Measurements from ENCODE around the gene ZSCAN30.

Gene ZSCAN30

DNA sequence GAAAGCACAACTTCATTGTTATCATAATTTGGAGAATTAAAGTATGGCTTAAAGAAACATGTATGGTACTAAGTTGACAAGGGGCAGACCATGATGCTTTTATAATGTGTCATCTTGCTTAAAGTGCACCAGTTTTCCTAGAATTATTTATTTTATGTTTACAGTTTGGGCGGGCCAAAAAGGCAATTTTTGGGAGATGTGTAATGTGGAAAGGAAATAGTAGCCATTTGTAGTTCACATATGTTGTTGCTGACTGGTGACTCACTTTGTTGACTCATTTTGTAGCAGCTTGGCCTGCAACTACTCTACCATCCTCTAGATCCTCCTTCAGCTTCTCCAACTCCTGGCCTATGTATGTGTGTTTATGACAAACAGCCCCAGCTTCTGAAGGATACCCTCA is 7.7 kb downstream of the ZSCAN30 start:
- in situ Hi-C loops (cut with MboI; ENCODE audit: low sequenced_read_pairs): no loop called here

- in situ Hi-C loops (cut with MboI; ENCODE audit: low sequenced_read_pairs): no loop called here
These were observed 11.1 kb downstream of the ZSCAN30 start for GRCh38 chr18:35278969-35279368.

DNA sequence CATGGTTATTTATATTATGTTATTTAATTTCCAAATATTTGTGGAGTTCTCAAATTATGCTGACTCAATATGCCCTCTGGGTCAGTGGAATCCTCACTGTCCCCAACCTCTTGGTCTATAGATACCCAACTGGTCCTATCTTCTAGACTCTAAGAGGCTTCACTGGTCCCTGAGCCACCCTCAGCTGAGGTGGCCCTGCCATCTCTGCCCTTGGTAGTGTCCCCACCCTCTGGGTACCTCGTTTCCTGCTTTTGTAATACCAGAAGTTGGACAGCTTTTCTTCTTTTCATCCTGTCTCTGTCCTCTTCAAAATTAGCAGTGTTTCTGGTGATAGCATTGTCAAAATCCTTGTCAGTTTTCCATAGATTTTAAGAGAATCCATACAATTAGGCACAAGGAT is 11.9 kb downstream of the ZSCAN30 start:
- in situ Hi-C loops (cut with MboI; ENCODE audit: low sequenced_read_pairs): no loop called here

- in situ Hi-C loops (cut with MboI; ENCODE audit: low sequenced_read_pairs): no loop called here
These were observed 12.4 kb downstream of the ZSCAN30 start for GRCh38 chr18:35277633-35278032.

GRCh38 chr18:35276267-35276666 is 13.8 kb downstream of the ZSCAN30 start:
- in situ Hi-C loops (cut with MboI; ENCODE audit: low sequenced_read_pairs): no loop called here

- in situ Hi-C loops (cut with MboI; ENCODE audit: low sequenced_read_pairs): no loop called here
These were observed 18.4 kb downstream of the ZSCAN30 start for GRCh38 chr18:35271656-35272055.

GRCh38 chr18:35268821-35269220 is 21.2 kb downstream of the ZSCAN30 start:
- in situ Hi-C loops (cut with MboI; ENCODE audit: low sequenced_read_pairs): no loop called here

GRCh38 chr18:35267809-35268208 is 22.2 kb downstream of the ZSCAN30 start:
- in situ Hi-C loops (cut with MboI; ENCODE audit: low sequenced_read_pairs): no loop called here

GRCh38 chr18:35267161-35267651 is 22.8 kb downstream of the ZSCAN30 start:
- in situ Hi-C loops (cut with MboI; ENCODE audit: low sequenced_read_pairs): no loop called here

DNA sequence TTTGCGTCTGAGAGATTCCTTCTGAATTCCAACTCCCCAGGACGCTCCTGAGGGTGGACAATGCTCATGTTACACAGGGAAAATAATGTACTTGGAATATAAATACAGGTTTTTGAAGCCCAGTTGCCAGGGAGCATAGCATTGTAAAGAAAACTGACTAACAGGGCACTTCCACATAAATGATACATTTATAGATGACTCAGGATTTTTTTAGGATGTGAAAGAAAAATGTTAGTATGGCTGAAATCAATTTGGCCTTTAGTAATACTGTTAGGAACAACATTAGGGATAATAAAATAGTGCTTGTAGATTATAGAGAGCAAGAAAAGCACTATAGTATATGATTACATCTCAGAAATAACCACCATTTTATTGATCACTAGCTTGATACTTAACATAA is 25.6 kb downstream of the ZSCAN30 start:
- in situ Hi-C loops (cut with MboI; ENCODE audit: low sequenced_read_pairs): no loop called here

DNA sequence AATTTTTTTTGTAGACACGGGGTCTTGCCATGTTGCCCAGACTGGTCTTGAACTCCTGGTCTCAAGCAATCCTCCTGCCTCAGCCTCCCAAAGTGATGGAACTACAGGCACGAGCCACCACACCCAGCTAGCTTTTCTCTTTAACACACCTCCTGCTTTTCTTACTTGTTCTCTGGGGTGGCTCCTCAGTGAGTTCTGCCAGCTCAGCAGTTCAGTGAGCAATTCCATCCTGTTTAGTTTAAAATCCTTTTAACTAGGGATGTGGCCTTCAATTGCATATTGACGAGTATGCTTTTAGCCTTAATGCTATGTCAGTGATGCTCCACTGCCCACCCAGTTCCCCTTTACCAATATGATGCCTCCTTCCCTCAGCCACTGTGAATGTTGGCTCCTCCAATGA is 33.1 kb downstream of the ZSCAN30 start:
- in situ Hi-C loops (cut with MboI; ENCODE audit: low sequenced_read_pairs): no loop called here

DNA sequence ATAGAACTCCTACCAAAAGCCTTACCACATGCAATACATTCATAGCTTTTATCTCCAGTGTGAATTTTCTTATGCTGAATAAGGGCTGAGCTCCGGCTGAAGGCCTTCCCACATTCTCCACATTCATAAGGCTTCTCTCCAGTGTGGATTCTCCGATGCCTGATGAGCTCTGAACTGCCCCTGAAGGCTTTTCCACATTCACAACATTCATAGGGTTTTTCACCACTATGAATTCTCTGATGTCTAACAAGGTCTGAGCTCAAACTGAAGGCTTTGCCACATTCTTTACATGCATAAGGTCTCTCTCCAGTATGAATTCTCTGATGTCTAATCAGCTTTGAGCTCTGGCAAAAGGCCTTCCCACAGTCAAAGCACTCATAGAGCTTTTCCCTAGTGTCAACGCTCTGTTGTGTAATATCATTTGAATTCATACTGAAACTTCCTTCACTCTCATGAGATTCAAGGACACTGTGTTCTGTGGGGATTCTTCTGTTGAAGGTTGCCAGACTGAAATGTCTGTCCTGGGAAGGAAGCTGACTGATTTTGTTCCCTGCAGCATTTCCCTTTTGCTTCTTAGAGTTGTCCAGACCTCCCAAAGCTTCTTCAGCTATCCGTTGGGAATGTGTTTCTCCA is 36.3 kb downstream of the ZSCAN30 start:
- in situ Hi-C loops (cut with MboI; ENCODE audit: low sequenced_read_pairs): no loop called here

GRCh38 chr18:35252466-35252865 is 37.6 kb downstream of the ZSCAN30 start:
- in situ Hi-C loops (cut with MboI; ENCODE audit: low sequenced_read_pairs): no loop called here

- in situ Hi-C loops (cut with MboI; ENCODE audit: low sequenced_read_pairs): no loop called here
These were observed 41.6 kb downstream of the ZSCAN30 start for GRCh38 chr18:35248429-35248828.

GRCh38 chr18:35247412-35248249 is 42.4 kb downstream of the ZSCAN30 start:
- in situ Hi-C loops (cut with MboI; ENCODE audit: low sequenced_read_pairs): no loop called here

GRCh38 chr18:35246831-35247230 is 43.2 kb downstream of the ZSCAN30 start:
- in situ Hi-C loops (cut with MboI; ENCODE audit: low sequenced_read_pairs): no loop called here

DNA sequence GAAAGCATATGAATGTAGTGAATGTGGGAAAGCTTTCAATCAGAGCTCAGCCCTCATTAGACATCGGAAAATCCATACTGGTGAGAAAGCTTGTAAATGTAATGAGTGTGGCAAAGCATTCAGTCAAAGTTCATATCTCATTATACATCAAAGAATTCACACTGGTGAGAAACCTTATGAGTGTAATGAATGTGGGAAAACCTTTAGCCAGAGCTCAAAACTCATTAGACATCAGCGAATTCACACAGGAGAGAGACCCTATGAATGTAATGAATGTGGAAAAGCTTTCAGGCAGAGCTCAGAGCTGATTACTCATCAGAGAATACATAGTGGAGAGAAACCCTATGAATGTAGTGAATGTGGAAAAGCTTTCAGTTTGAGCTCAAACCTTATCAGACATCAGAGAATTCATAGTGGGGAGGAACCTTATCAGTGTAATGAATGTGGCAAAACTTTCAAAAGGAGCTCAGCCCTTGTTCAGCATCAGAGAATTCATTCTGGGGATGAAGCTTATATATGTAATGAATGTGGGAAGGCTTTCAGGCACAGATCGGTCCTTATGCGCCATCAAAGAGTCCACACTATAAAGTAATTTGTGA is 44.2 kb downstream of the ZSCAN30 start:
- in situ Hi-C loops (cut with MboI; ENCODE audit: low sequenced_read_pairs): no loop called here

DNA sequence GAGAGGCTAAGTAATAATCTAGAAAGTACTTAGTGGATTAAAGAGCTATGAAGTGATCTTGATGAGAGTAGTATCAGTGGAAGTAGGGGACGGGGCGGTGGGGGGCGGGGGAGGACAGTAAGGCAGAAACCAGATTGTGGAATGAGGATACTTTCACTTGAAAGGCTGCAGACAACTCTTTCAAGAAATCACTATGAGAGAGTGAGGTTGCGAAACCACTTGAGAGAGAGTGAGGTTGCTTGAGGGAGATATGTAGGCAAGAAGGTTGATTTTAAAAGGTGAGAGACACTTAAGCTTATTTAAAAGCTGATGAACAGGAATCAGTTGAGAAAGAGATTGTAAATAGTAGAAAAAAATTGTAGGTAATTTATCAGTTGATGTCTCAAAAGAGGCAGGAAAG is 45.4 kb downstream of the ZSCAN30 start:
- in situ Hi-C loops (cut with MboI; ENCODE audit: low sequenced_read_pairs): no loop called here

DNA sequence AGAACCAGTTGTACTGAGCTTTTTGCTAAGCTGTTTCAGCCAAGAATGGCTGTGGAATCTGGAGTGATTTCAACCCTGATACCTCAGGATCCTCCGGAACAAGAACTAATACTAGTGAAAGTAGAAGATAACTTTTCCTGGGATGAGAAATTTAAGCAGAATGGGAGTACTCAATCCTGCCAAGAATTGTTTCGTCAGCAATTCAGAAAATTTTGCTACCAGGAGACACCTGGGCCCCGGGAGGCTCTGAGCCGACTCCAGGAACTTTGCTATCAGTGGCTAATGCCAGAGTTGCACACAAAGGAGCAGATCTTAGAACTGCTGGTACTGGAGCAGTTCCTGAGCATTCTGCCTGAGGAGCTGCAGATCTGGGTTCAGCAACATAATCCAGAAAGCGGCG is 47.6 kb downstream of the ZSCAN30 start:
- in situ Hi-C loops (cut with MboI; ENCODE audit: low sequenced_read_pairs): no loop called here

DNA sequence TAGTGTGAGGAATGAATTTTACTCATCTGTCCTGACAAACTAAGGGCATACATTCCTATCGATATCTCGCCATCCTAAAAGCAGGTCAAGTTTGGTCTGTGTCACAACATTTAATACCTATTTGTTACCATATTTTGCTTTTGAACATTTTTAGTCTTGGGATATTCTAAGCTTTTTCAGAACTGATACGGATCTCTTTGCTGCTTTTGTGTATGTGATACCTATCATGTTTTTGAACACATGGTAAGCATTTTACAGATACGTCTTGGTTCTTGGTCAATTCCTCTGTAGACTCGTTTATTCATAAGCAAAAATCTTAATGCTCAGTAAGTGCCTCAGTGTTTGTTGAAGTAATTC is 48.6 kb downstream of the ZSCAN30 start:
- in situ Hi-C loops (cut with MboI; ENCODE audit: low sequenced_read_pairs): no loop called here

DNA sequence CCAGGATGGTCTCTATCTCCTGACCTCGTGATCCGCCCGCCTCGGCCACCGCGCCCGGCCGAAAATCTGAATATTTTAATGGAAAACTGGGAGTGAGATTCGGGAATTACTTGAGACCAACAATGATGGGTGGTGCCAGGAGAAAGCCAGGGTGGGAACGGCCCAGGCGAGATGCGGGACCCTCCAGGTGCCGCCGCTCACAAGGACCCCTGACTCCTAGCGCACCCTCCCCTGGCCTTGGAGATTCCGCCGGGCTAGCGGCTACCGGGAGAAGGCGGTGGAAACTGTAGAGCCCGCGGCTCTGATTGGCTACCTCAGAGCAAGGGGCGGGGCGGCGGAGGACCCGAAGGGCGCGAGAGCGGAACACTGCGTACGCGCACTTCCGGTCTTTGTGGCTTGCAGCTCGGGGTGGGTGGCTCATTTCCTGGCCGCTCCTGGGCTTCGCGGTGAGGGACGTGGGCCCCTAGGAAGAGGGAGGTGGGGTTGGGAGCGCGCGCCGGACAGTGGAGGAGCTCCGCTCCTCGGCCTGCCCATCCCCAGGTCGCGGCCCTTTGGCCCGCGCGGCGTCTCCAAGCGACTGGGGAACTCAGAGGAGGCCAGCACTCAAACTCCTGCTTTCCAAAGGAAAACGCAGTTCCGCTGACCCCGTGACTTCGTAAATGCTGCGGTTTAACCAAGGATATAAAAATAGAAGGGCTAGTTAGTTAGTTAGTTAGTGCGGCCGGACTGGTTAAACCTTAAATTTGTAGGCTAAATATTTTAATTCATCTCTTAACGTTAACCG is 49.2 kb downstream of the ZSCAN30 start, which contains the start of gene ZNF397:
ZNF397 (plus strand) TSS at position 371 of the 784 bp plus-strand sequence. CDS start 1,437 bp downstream, outside the sequence.
- in situ Hi-C loops (cut with MboI; ENCODE audit: low sequenced_read_pairs): no loop called here
